ENCODE measurements around the gene CASS4. TPM values are rescaled to one million over a fixed set of nuclear protein-coding genes. Genes with fewer than 3 reads are reported as not detected.

Gene CASS4
- total RNA-seq, 2 donors from 2014 or later, result not detected

GRCh38 chr20:56423211-56423610 is 11.2 kb downstream of the CASS4 start:
- Mint-ChIP-seq H3K36me3 (ENCODE audit: low read depth) (no peaks in the 10 kb centered on the region), H3K9me3 (no peaks in the 10 kb centered on the region), H3K4me3 (no peak overlapping the region), H3K4me1 (no peaks in the 10 kb centered on the region), H3K27me3 (ENCODE audit: insufficient read depth) (peaks cover 45% of the 10 kb centered on the region), H3K27ac (no peak overlapping the region)
- WGBS, 2 experiments (ENCODE audit: insufficient coverage in 1 of 2, insufficient read length in 1 of 2), result 100% methylated on average over 1 of the region's 1 CpG; no CpG with 5 or more reads in 1 of the 2 experiments
- no peak for DNase-seq
- no peak overlapping the region for H3K4me3 ChIP-seq (ENCODE audit: low read length)
- H3K27ac ChIP-seq (ENCODE audit: low read depth, low read length), result no peak overlapping the region
- no peak overlapping the region for H3K9ac ChIP-seq (ENCODE audit: extremely low read depth, low read length, poor library complexity, severe bottlenecking)
- no peaks in the 10 kb centered on the region for H3K36me3 ChIP-seq (ENCODE audit: control insufficient read depth, insufficient read depth, low read length)
- H3K4me1 ChIP-seq (ENCODE audit: control insufficient read depth, insufficient read depth, low read length), result no peaks in the 10 kb centered on the region
- no peaks in the 10 kb centered on the region for H3K27me3 ChIP-seq (ENCODE audit: control insufficient read depth, insufficient read depth, low read length, poor library complexity, severe bottlenecking)
- TF ChIP-seq CTCF (conservative IDR thresholded peaks at IDR 0.05), result no peak
- no peaks in the 10 kb centered on the region for H3K9me3 ChIP-seq (ENCODE audit: control insufficient read depth, low read length)

DNA sequence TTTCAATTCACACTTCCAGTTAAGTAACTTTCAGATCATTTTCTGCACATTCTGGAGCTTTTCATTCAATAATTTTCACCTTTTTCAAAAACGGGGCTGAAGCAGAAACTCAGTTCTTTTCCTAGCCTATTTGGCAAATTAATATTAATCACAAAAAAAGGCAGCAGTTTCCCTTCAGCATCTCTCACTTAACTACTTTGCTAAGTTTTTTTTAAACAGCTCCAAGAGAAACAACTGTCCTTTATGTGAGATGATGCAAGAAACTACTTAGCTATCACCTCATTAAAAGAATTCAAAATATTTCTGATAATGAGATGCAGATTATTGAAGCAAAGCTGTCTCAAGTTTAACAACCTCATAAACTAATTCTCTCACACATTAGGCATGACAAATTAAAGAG is 11.8 kb downstream of the CASS4 start:
- Histone ChIP-seq H3K36me3 (ENCODE audit: control insufficient read depth, insufficient read depth, low read length) (no peaks in the 10 kb centered on the region), H3K9me3 (ENCODE audit: control insufficient read depth, low read length) (no peaks in the 10 kb centered on the region), H3K4me3 (ENCODE audit: low read length) (no peak overlapping the region), H3K9ac (ENCODE audit: extremely low read depth, low read length, poor library complexity, severe bottlenecking) (no peak overlapping the region), H3K4me1 (ENCODE audit: control insufficient read depth, insufficient read depth, low read length) (no peaks in the 10 kb centered on the region), H3K27ac (ENCODE audit: low read depth, low read length) (no peak overlapping the region), H3K27me3 (ENCODE audit: control insufficient read depth, insufficient read depth, low read length, poor library complexity, severe bottlenecking) (no peaks in the 10 kb centered on the region)
- DNase-seq, result no peak
- no peaks in the 10 kb centered on the region for H3K9me3 Mint-ChIP-seq
- no peak overlapping the region for H3K27ac Mint-ChIP-seq
- 69 to 76% methylated on average over 1 of the region's 1 CpG for WGBS, 2 experiments (ENCODE audit: insufficient coverage in 1 of 2, insufficient read length in 1 of 2)
- peaks cover 47% of the 10 kb centered on the region for H3K27me3 Mint-ChIP-seq (ENCODE audit: insufficient read depth)
- H3K4me1 Mint-ChIP-seq, result no peaks in the 10 kb centered on the region
- H3K4me3 Mint-ChIP-seq, result no peak overlapping the region
- no peak for TF ChIP-seq CTCF (conservative IDR thresholded peaks at IDR 0.05)
- H3K36me3 Mint-ChIP-seq (ENCODE audit: low read depth), result no peaks in the 10 kb centered on the region

- H3K27ac Mint-ChIP-seq, result no peak overlapping the region
- H3K27me3 Mint-ChIP-seq (ENCODE audit: insufficient read depth), result peaks cover 50% of the 10 kb centered on the region
- H3K4me1 Mint-ChIP-seq, result peaks cover 8% of the 10 kb centered on the region
- no peaks in the 10 kb centered on the region for H3K36me3 Mint-ChIP-seq (ENCODE audit: low read depth)
- no peak for TF ChIP-seq CTCF (conservative IDR thresholded peaks at IDR 0.05)
- no peak for DNase-seq
- 83 to 100% methylated on average over 1 of the region's 1 CpG for WGBS, 2 experiments (ENCODE audit: insufficient coverage in 1 of 2, insufficient read length in 1 of 2)
- H3K4me3 Mint-ChIP-seq, result no peak overlapping the region
- H3K9me3 Mint-ChIP-seq, result no peaks in the 10 kb centered on the region
- H3K9ac ChIP-seq (ENCODE audit: extremely low read depth, low read length, poor library complexity, severe bottlenecking), result no peak overlapping the region
- no peaks in the 10 kb centered on the region for H3K36me3 ChIP-seq (ENCODE audit: control insufficient read depth, insufficient read depth, low read length)
- no peaks in the 10 kb centered on the region for H3K9me3 ChIP-seq (ENCODE audit: control insufficient read depth, low read length)
- H3K27me3 ChIP-seq (ENCODE audit: control insufficient read depth, insufficient read depth, low read length, poor library complexity, severe bottlenecking), result no peaks in the 10 kb centered on the region
- no peak overlapping the region for H3K27ac ChIP-seq (ENCODE audit: low read depth, low read length)
- no peak overlapping the region for H3K4me3 ChIP-seq (ENCODE audit: low read length)
- peaks cover 4% of the 10 kb centered on the region for H3K4me1 ChIP-seq (ENCODE audit: control insufficient read depth, insufficient read depth, low read length)
Observed at GRCh38 chr20:56424931-56425330, 12.9 kb downstream of the CASS4 start.
